Measurements from ENCODE around the gene GOLGA2. TPM values are rescaled to one million over a fixed set of nuclear protein-coding genes. Genes with fewer than 3 reads are reported as not detected.

GOLGA2 gene
- total RNA-seq, 1 experiment from 2014 or later, result 87.0 TPM

DNA sequence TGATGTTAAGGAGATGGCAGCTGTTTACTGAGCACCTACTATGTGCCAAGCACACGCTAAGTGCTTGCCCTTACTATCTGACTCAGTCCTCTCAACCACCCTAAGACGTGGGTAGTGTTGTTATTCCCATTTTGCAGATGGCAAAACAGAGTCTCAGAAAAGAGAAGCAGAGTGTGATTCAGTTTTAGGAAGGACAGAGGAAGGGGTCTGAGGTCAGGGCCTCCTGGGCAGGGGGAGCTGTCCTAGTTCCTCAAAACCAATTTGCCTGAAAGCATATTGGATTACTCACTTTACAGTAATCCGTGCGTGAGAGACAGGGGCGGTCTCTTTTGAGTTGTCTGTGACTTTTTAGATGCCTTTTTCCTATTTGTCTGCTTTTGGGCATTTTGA is 49.4 kb downstream of the GOLGA2 start:
- Histone ChIP-seq H3K9me3 (ENCODE audit: low read depth, low read length, poor library complexity, severe bottlenecking) (no peaks in the 10 kb centered on the region), H3K27ac (ENCODE audit: low read depth, low read length, poor library complexity, severe bottlenecking) (no peak overlapping the region), H3K4me1 (ENCODE audit: insufficient read depth, low read length, poor library complexity, severe bottlenecking) (no peaks in the 10 kb centered on the region), H3K27me3 (replicated peaks; ENCODE audit: insufficient read depth, low read depth, low read length, poor library complexity) (no peaks in the 10 kb centered on the region), H3K36me3 (ENCODE audit: insufficient read depth, low read length, poor library complexity, severe bottlenecking) (no peaks in the 10 kb centered on the region), H3K4me3 (ENCODE audit: low read depth, low read length, poor library complexity, severe bottlenecking) (no peak overlapping the region)
- POLR2A ChIA-PET (ENCODE audit: low non-redundant PET), result no interaction called here
- DNase-seq (ENCODE audit: low spot score), result no peak
- CTCF ChIA-PET, result no interaction called here
- BruUV-seq (replicated peaks), result no TSS peak
- intact Hi-C loops (cut with micrococcal nuclease; ENCODE audit: unreplicated experiment), result no loop called here
- TF ChIP-seq, protein P1, sequence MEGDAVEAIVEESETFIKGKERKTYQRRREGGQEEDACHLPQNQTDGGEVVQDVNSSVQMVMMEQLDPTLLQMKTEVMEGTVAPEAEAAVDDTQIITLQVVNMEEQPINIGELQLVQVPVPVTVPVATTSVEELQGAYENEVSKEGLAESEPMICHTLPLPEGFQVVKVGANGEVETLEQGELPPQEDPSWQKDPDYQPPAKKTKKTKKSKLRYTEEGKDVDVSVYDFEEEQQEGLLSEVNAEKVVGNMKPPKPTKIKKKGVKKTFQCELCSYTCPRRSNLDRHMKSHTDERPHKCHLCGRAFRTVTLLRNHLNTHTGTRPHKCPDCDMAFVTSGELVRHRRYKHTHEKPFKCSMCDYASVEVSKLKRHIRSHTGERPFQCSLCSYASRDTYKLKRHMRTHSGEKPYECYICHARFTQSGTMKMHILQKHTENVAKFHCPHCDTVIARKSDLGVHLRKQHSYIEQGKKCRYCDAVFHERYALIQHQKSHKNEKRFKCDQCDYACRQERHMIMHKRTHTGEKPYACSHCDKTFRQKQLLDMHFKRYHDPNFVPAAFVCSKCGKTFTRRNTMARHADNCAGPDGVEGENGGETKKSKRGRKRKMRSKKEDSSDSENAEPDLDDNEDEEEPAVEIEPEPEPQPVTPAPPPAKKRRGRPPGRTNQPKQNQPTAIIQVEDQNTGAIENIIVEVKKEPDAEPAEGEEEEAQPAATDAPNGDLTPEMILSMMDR (conservative IDR thresholded peaks at IDR 0.05; ENCODE audit: low read depth, low read length), result no peak
- TF ChIP-seq EZH2 (IDR thresholded peaks at IDR 0.05; ENCODE audit: borderline replicate concordance, low read depth, low read length, poor library complexity, severe bottlenecking), result no peak

DNA sequence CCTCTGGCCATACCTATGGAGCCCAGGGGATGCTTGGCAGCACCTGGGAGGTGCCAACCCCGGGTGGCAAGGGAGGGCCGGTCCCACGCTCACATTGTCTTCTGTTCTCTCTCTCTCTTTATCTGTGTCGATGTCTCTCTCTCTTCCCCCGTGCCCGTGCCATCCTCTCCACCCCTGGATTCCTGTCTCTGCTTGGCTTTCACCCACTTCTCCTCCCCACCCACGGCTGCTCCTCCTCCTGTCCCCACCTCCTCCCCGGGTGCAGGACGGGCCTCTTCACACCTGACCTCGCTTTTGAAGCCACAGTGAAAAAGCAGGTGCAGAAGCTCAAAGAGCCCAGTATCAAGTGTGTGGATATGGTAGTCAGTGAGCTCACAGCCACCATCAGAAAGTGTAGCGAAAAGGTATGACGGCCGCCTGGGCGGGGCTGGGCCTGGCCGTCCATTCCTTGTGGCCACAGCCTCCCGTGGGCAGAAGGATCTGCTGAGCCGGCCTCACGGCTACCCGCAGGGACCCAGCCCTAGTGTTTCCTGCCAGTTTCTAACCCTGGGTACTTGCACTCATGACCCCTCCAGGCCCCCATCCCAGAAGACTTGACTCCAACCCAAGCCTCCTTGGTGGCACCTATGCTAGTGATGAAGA is 49.9 kb downstream of the GOLGA2 start:
- no peaks in the 10 kb centered on the region for H3K9me3 ChIP-seq (ENCODE audit: low read depth, low read length, poor library complexity, severe bottlenecking)
- no TSS peak for BruUV-seq (replicated peaks)
- H3K4me1 ChIP-seq (ENCODE audit: insufficient read depth, low read length, poor library complexity, severe bottlenecking), result no peaks in the 10 kb centered on the region
- no peak for DNase-seq (ENCODE audit: low spot score)
- no peaks in the 10 kb centered on the region for H3K36me3 ChIP-seq (ENCODE audit: insufficient read depth, low read length, poor library complexity, severe bottlenecking)
- H3K27ac ChIP-seq (ENCODE audit: low read depth, low read length, poor library complexity, severe bottlenecking), result no peak overlapping the region
- no peaks in the 10 kb centered on the region for H3K27me3 ChIP-seq (replicated peaks; ENCODE audit: insufficient read depth, low read depth, low read length, poor library complexity)
- ChIA-PET POLR2A (ENCODE audit: low non-redundant PET) (no interaction called here), CTCF (no interaction called here)
- intact Hi-C loops (cut with micrococcal nuclease; ENCODE audit: unreplicated experiment), result no loop called here
- no peak overlapping the region for H3K4me3 ChIP-seq (ENCODE audit: low read depth, low read length, poor library complexity, severe bottlenecking)
- TF ChIP-seq, protein P1 (conservative IDR thresholded peaks at IDR 0.05; ENCODE audit: low read depth, low read length), result no peak
- TF ChIP-seq EZH2 (IDR thresholded peaks at IDR 0.05; ENCODE audit: borderline replicate concordance, low read depth, low read length, poor library complexity, severe bottlenecking), result no peak

DNA sequence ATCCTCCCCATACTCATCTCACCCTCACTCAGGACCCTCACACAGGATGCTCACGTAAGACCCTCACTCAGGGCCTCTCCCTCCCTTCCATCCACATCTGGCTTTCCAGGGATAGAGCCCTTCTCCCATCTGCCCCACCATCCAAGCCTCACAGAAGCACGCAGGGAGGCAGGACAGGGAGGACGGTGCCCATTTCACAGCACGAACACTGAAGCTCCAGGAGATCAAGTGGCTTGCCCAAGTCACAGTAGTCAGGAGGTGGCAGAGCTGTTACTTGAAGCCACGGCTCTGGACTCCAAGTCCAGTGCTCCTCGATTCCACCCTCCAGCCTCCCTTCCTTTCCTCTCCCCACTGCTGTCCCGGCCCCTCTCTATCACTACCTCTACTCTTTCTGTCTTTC is 50.9 kb downstream of the GOLGA2 start:
- no peak for DNase-seq (ENCODE audit: low spot score)
- no peaks in the 10 kb centered on the region for H3K36me3 ChIP-seq (ENCODE audit: insufficient read depth, low read length, poor library complexity, severe bottlenecking)
- no peaks in the 10 kb centered on the region for H3K27me3 ChIP-seq (replicated peaks; ENCODE audit: insufficient read depth, low read depth, low read length, poor library complexity)
- intact Hi-C loops (cut with micrococcal nuclease; ENCODE audit: unreplicated experiment), result no loop called here
- BruUV-seq (replicated peaks), result no TSS peak
- CTCF ChIA-PET, result no interaction called here
- H3K4me1 ChIP-seq (ENCODE audit: insufficient read depth, low read length, poor library complexity, severe bottlenecking), result no peaks in the 10 kb centered on the region
- H3K27ac ChIP-seq (ENCODE audit: low read depth, low read length, poor library complexity, severe bottlenecking), result no peak overlapping the region
- POLR2A ChIA-PET (ENCODE audit: low non-redundant PET), result no interaction called here
- no peaks in the 10 kb centered on the region for H3K9me3 ChIP-seq (ENCODE audit: low read depth, low read length, poor library complexity, severe bottlenecking)
- no peak overlapping the region for H3K4me3 ChIP-seq (ENCODE audit: low read depth, low read length, poor library complexity, severe bottlenecking)
- no peak for TF ChIP-seq EZH2 (IDR thresholded peaks at IDR 0.05; ENCODE audit: borderline replicate concordance, low read depth, low read length, poor library complexity, severe bottlenecking)
- TF ChIP-seq, protein P1 (conservative IDR thresholded peaks at IDR 0.05; ENCODE audit: low read depth, low read length), result no peak

All from A673 (cell line).